OCI-LY7 (cell line): ENCODE data around the gene L3HYPDH. TPM values are rescaled to one million over a fixed set of nuclear protein-coding genes. Genes with fewer than 3 reads are reported as not detected.

Experiments used
- BruUV-seq: library from RNA; stranded (reverse); fragments of 400-500 nt; replicated peaks from 2 replicates; lab custom pipeline; 2021; lab: Mats Ljungman, UMichigan
- CTCF ChIA-PET: fragments of 300-600 bp; sonication (Branson Sonifier 250); formaldehyde crosslinking; loops from one replicate; lab custom pipeline; 2022; ENCODE audit warnings: antibody characterized with exemption; ENCODE audit not compliant: unreplicated experiment; lab: Charles Lee
- POLR2A ChIA-PET: fragments of 300-600 bp; sonication (Branson Sonifier 250); formaldehyde crosslinking; loops from one replicate; lab custom pipeline; 2022; ENCODE audit warnings: antibody characterized with exemption; lab: Charles Lee
- DNase-seq: peaks from one replicate; pipeline ENCODE4 v3.0.0-alpha.2; 2015; ENCODE audit warnings: low spot score
- H2AFZ ChIP-seq: fragments of 200-600 bp; sonication (generic), shearing (Covaris generic); 2 replicates; pipeline ENCODE4 v1.6.1; 2014; ENCODE audit warnings: mild to moderate bottlenecking, antibody characterized with exemption, low read length, moderate library complexity
- H3K27ac ChIP-seq: fragments of 200-600 bp; sonication (generic); 2 replicates; pipeline ENCODE4 v1.5.1; 2014; ENCODE audit warnings: mixed run types, low read depth, mild to moderate bottlenecking, moderate library complexity, low read length, inconsistent platforms; ENCODE audit not compliant: poor library complexity, severe bottlenecking
- H3K36me3 ChIP-seq: fragments of 200-600 bp; sonication (generic); 2 replicates; pipeline ENCODE4 v1.6.1; 2014; ENCODE audit warnings: mild to moderate bottlenecking, antibody characterized with exemption, low read length, moderate library complexity, mixed read lengths; ENCODE audit not compliant: insufficient read depth
- H3K4me1 ChIP-seq: fragments of 200-600 bp; sonication (generic); 2 replicates; pipeline ENCODE4 v1.5.1; 2014; ENCODE audit warnings: mild to moderate bottlenecking, low read length; ENCODE audit not compliant: insufficient read depth, poor library complexity, severe bottlenecking
- H3K4me2 ChIP-seq: fragments of 200-600 bp; sonication (generic); 2 replicates; pipeline ENCODE4 v1.6.1; 2014; ENCODE audit warnings: mild to moderate bottlenecking, low read length
- H3K4me3 ChIP-seq: fragments of 200-600 bp; sonication (generic); 2 replicates; pipeline ENCODE4 v1.5.1; 2014; ENCODE audit warnings: mild to moderate bottlenecking, low read depth, low read length; ENCODE audit not compliant: poor library complexity, severe bottlenecking
- H3K79me2 ChIP-seq: fragments of 200-600 bp; sonication (generic); 2 replicates; pipeline ENCODE4 v1.6.1; 2016; ENCODE audit warnings: low read depth, mild to moderate bottlenecking, low read length, moderate library complexity, mixed read lengths; ENCODE audit not compliant: insufficient read depth
- H3K9me2 ChIP-seq: fragments of 200-600 bp; sonication (generic); 2 replicates; pipeline ENCODE4 v1.6.1; 2016; ENCODE audit warnings: mild to moderate bottlenecking, low read length, mixed read lengths; ENCODE audit not compliant: insufficient read depth
- H3K9me3 ChIP-seq: fragments of 200-600 bp; sonication (generic); 2 replicates; pipeline ENCODE4 v1.6.1; 2014; ENCODE audit warnings: mild to moderate bottlenecking, mixed run types, low read length, mixed read lengths
- H4K20me1 ChIP-seq: fragments of 200-600 bp; sonication (generic); 2 replicates; pipeline ENCODE4 v1.6.1; 2014; ENCODE audit warnings: mild to moderate bottlenecking, antibody characterized with exemption, low read length, moderate library complexity, mixed read lengths; ENCODE audit not compliant: insufficient read depth
- CTCF ChIP-seq: fragments of 200-600 bp; sonication (generic); conservative IDR thresholded peaks from 2 replicates; pipeline ENCODE4 v1.5.1; 2014; ENCODE audit warnings: mild to moderate bottlenecking, antibody characterized with exemption, low read length, moderate library complexity, mixed read lengths
- EZH2phosphoT487 ChIP-seq: fragments of 200-600 bp; sonication (generic); IDR thresholded peaks from 2 replicates; pipeline ENCODE4 v1.6.1; 2018; ENCODE audit warnings: low read depth, borderline replicate concordance, mild to moderate bottlenecking, mixed run types, antibody characterized with exemption, low read length, moderate library complexity, mixed read lengths
- intact Hi-C: fragments of 100-400 bp; cut with micrococcal nuclease; formaldehyde crosslinking; loops from one replicate; pipeline ENCODE4 v1.10.0; 2022; ENCODE audit not compliant: unreplicated experiment
- total RNA-seq, 2 experiments: library from RNA; depleted of rRNA in 1 of 2; stranded (reverse); fragments of >200 nt in 1 of 2; shearing (Covaris generic) in 1 of 2; gene quantifications; 2 replicates each; pipeline ENCODE4 v1.2.3, GENCODE V29; 2014 to 2022

L3HYPDH gene
- total RNA-seq, 2 experiments from 2014 or later: 36.6 to 43.2 TPM

- H3K79me2 ChIP-seq: peaks cover 33% of the 10 kb centered on the region; the same call in 1 of the 2 replicates
- CTCF ChIA-PET: no interaction called here
These were observed 2.8 kb downstream of the L3HYPDH start for GRCh38 chr14:59481407-59481806.

GRCh38 chr14:59480166-59480565 lies 4.0 kb downstream of the L3HYPDH start:
- peaks cover 28% of the 10 kb centered on the region for H3K36me3 ChIP-seq
- H3K9me3 ChIP-seq: no peaks in the 10 kb centered on the region
- H3K4me2 ChIP-seq: peak overlapping the region; percentile 100; the same call in 1 of the 2 replicates
- no peak overlapping the region for H3K4me3 ChIP-seq
- H3K79me2 ChIP-seq: peaks cover 21% of the 10 kb centered on the region; the same call in 1 of the 2 replicates
- no peak overlapping the region for H2AFZ ChIP-seq
- no peak for TF ChIP-seq EZH2phosphoT487
- TF ChIP-seq CTCF: no peak
- intact Hi-C loops: loop anchor here (5.0 to 10.0 kb wide), 3 partner anchors 123 to 865 kb away; no protein-coding TSS in a partner anchor
- peaks cover 10% of the 10 kb centered on the region for H4K20me1 ChIP-seq
- H3K4me1 ChIP-seq: peaks cover 25% of the 10 kb centered on the region
- no TSS peak for BruUV-seq
- CTCF ChIA-PET: no interaction called here
- no peak overlapping the region for H3K27ac ChIP-seq
- POLR2A ChIA-PET: interaction anchor here (1.0 to 1.9 kb wide), 2 partner anchors 24 to 358 kb away, joined by 3 to 5 read pairs; no protein-coding TSS in a partner anchor
- DNase-seq: no peak
- no peaks in the 10 kb centered on the region for H3K9me2 ChIP-seq

More at GRCh38 chr14:59481407-59481806, 2.8 kb downstream of the L3HYPDH start:
- H3K9me3 ChIP-seq: no peaks in the 10 kb centered on the region
- H3K36me3 ChIP-seq: peaks cover 17% of the 10 kb centered on the region
- no TSS peak for BruUV-seq
- no peak overlapping the region for H3K27ac ChIP-seq
- DNase-seq: no peak
- peaks cover 10% of the 10 kb centered on the region for H4K20me1 ChIP-seq
- POLR2A ChIA-PET: no interaction called here
- no peak overlapping the region for H2AFZ ChIP-seq
- peaks cover 37% of the 10 kb centered on the region for H3K4me1 ChIP-seq
- peak overlapping the region; percentile 100 for H3K4me2 ChIP-seq
- H3K9me2 ChIP-seq: no peaks in the 10 kb centered on the region
- TF ChIP-seq EZH2phosphoT487 (no peak), CTCF (no peak)
- H3K4me3 ChIP-seq: peak overlapping the region; percentile 87
- intact Hi-C loops: loop anchor here (5.0 to 10.0 kb wide), 3 partner anchors 124 to 863 kb away; no protein-coding TSS in a partner anchor

GRCh38 chr14:59478540-59478939 lies 5.7 kb downstream of the L3HYPDH start:
- H2AFZ ChIP-seq: no peak overlapping the region
- TF ChIP-seq EZH2phosphoT487: no peak
- no peak for TF ChIP-seq CTCF
- peaks cover 10% of the 10 kb centered on the region for H4K20me1 ChIP-seq
- peaks cover 14% of the 10 kb centered on the region; the same call in 1 of the 2 replicates for H3K79me2 ChIP-seq
- no peak overlapping the region for H3K4me2 ChIP-seq
- POLR2A ChIA-PET: interaction anchor here (0.6 to 1.9 kb wide), 5 partner anchors 14 to 355 kb away, joined by 3 to 5 read pairs (median 3); no protein-coding TSS in a partner anchor
- peaks cover 41% of the 10 kb centered on the region for H3K36me3 ChIP-seq
- CTCF ChIA-PET: interaction anchor here (0.6 kb wide), 1 partner anchor 116 kb away, joined by 3 read pairs; no protein-coding TSS in a partner anchor
- H3K4me3 ChIP-seq: no peak overlapping the region
- peaks cover 23% of the 10 kb centered on the region for H3K4me1 ChIP-seq
- BruUV-seq: no TSS peak
- H3K9me2 ChIP-seq: no peaks in the 10 kb centered on the region
- H3K9me3 ChIP-seq: no peaks in the 10 kb centered on the region
- intact Hi-C loops: no loop called here
- DNase-seq: no peak
- H3K27ac ChIP-seq: no peak overlapping the region
